ENCODE data around the gene TANGO6. TPM values are rescaled to one million over a fixed set of nuclear protein-coding genes. Genes with fewer than 3 reads are reported as not detected.

Gene TANGO6
- total RNA-seq, 1 experiment from 2014 or later, result 18.0 TPM

GRCh38 chr16:68848786-68849185 lies 5.5 kb downstream of the TANGO6 start:
- no peaks in the 10 kb centered on the region for H3K9me3 ChIP-seq (ENCODE audit: low read depth, low read length, poor library complexity, severe bottlenecking)
- no peaks in the 10 kb centered on the region for H3K36me3 ChIP-seq (ENCODE audit: insufficient read depth, low read length, poor library complexity, severe bottlenecking)
- no peak overlapping the region for H3K4me3 ChIP-seq (ENCODE audit: low read depth, low read length, poor library complexity, severe bottlenecking)
- H3K4me1 ChIP-seq (ENCODE audit: insufficient read depth, low read length, poor library complexity, severe bottlenecking), result peaks cover 13% of the 10 kb centered on the region
- H3K27ac ChIP-seq (ENCODE audit: low read depth, low read length, poor library complexity, severe bottlenecking), result no peak overlapping the region
- DNase-seq (ENCODE audit: low spot score), result no peak
- H3K27me3 ChIP-seq (replicated peaks; ENCODE audit: insufficient read depth, low read depth, low read length, poor library complexity), result no peaks in the 10 kb centered on the region
- intact Hi-C loops (cut with micrococcal nuclease; ENCODE audit: unreplicated experiment), result no loop called here
- ChIA-PET POLR2A (ENCODE audit: low non-redundant PET) (no interaction called here), CTCF (no interaction called here)
- no peak for TF ChIP-seq CTCF (conservative IDR thresholded peaks at IDR 0.05; ENCODE audit: low read depth, low read length)
- TF ChIP-seq EZH2 (IDR thresholded peaks at IDR 0.05; ENCODE audit: borderline replicate concordance, low read depth, low read length, poor library complexity, severe bottlenecking), result no peak
- no TSS peak for BruUV-seq (replicated peaks)

GRCh38 chr16:68850481-68850880 lies 7.2 kb downstream of the TANGO6 start:
- TF ChIP-seq CTCF (conservative IDR thresholded peaks at IDR 0.05; ENCODE audit: low read depth, low read length) (no peak), EZH2 (IDR thresholded peaks at IDR 0.05; ENCODE audit: borderline replicate concordance, low read depth, low read length, poor library complexity, severe bottlenecking) (no peak)
- intact Hi-C loops (cut with micrococcal nuclease; ENCODE audit: unreplicated experiment), result no loop called here
- CTCF ChIA-PET, result no interaction called here
- POLR2A ChIA-PET (ENCODE audit: low non-redundant PET), result no interaction called here
- DNase-seq (ENCODE audit: low spot score), result no peak
- Histone ChIP-seq H3K36me3 (ENCODE audit: insufficient read depth, low read length, poor library complexity, severe bottlenecking) (no peaks in the 10 kb centered on the region), H3K4me3 (ENCODE audit: low read depth, low read length, poor library complexity, severe bottlenecking) (no peak overlapping the region), H3K27ac (ENCODE audit: low read depth, low read length, poor library complexity, severe bottlenecking) (no peak overlapping the region), H3K27me3 (replicated peaks; ENCODE audit: insufficient read depth, low read depth, low read length, poor library complexity) (no peaks in the 10 kb centered on the region), H3K9me3 (ENCODE audit: low read depth, low read length, poor library complexity, severe bottlenecking) (no peaks in the 10 kb centered on the region), H3K4me1 (ENCODE audit: insufficient read depth, low read length, poor library complexity, severe bottlenecking) (peaks cover 9% of the 10 kb centered on the region)
- BruUV-seq (replicated peaks), result no TSS peak

GRCh38 chr16:68851601-68852000 lies 8.3 kb downstream of the TANGO6 start:
- Histone ChIP-seq H3K36me3 (ENCODE audit: insufficient read depth, low read length, poor library complexity, severe bottlenecking) (no peaks in the 10 kb centered on the region), H3K27ac (ENCODE audit: low read depth, low read length, poor library complexity, severe bottlenecking) (no peak overlapping the region), H3K4me1 (ENCODE audit: insufficient read depth, low read length, poor library complexity, severe bottlenecking) (peaks cover 9% of the 10 kb centered on the region), H3K4me3 (ENCODE audit: low read depth, low read length, poor library complexity, severe bottlenecking) (no peak overlapping the region), H3K9me3 (ENCODE audit: low read depth, low read length, poor library complexity, severe bottlenecking) (no peaks in the 10 kb centered on the region), H3K27me3 (replicated peaks; ENCODE audit: insufficient read depth, low read depth, low read length, poor library complexity) (no peaks in the 10 kb centered on the region)
- intact Hi-C loops (cut with micrococcal nuclease; ENCODE audit: unreplicated experiment), result no loop called here
- CTCF ChIA-PET, result no interaction called here
- no TSS peak for BruUV-seq (replicated peaks)
- TF ChIP-seq EZH2 (IDR thresholded peaks at IDR 0.05; ENCODE audit: borderline replicate concordance, low read depth, low read length, poor library complexity, severe bottlenecking) (no peak), CTCF (conservative IDR thresholded peaks at IDR 0.05; ENCODE audit: low read depth, low read length) (no peak)
- DNase-seq (ENCODE audit: low spot score), result no peak
- POLR2A ChIA-PET (ENCODE audit: low non-redundant PET), result no interaction called here
